GM12892 (cell line): ENCODE data around the gene SYNE1.
"Not testable (repeated sequence)": the region's sequence is repeated elsewhere in the genome, so short reads cannot be mapped to it uniquely, and the experiment has no call there.

Source experiments
- POLR2A ChIP-seq: IDR thresholded peaks from 2 replicates; pipeline ENCODE4 v1.6.1; 2011; ENCODE audit warnings: low read depth, low read length, control low read depth
- POLR2AphosphoS5 ChIP-seq: IDR thresholded peaks from 2 replicates; pipeline ENCODE4 v1.6.1; 2011; ENCODE audit warnings: low read depth, low read length, control low read depth

GRCh38 chr6:152328200-152328599, 309.0 kb downstream of the SYNE1 start:
- TF ChIP-seq POLR2A, POLR2AphosphoS5: not testable (repeated sequence)
